ENCODE results near the gene ABCB1.

DNA sequence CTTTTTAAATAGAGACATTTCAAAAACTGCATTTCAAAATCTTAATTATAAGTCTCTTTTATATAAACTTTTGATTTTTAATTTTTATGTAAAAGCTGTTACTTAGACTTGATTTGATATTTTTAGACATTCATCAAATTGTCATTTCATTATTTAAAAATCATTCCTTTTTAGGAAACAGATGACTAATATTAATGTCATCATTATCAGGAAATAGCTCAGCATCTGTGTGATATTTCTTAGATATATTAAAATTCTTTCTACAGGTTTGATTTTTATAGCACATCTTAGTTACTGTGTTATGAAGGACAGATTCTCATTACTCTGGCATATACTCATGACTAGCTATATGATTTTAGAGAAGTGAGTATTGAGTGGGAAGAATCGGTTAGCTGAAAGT, 44.8 kb upstream of the ABCB1 start:
- no peak for TF ChIP-seq EZH2 (IDR thresholded peaks at IDR 0.05; ENCODE audit: borderline replicate concordance, low read depth, low read length, severe bottlenecking)
- no peak for TF ChIP-seq POLR2A (IDR thresholded peaks at IDR 0.05; ENCODE audit: low read depth, low read length)
